Measurements from ENCODE around the gene F2R.

The F2R gene

DNA sequence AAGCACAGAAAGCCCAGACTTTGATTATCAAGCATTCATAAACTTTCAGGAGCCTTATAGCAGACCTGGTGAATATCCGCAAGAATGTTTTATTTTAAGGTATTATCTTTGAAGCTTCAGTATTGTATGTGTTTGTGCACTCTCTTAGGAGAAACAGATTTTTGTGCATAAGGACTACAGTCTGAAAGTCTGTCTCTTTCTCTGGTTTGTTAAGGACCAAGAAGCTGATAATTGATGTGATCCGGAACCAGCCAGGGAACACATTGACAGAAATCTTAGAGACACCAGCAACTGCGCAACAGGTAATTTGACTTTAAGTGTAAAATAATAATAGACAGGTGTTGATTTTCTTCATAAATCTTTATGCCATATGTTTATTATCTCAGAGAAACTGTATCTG lies 22.8 kb upstream of the F2R start:
- DNase-seq = no peak
- Histone ChIP-seq H2BK15ac (ENCODE audit: low read depth, poor library complexity, severe bottlenecking) (no peak overlapping the region), H3K9me3 (ENCODE audit: control insufficient read depth, low read length) (no peaks in the 10 kb centered on the region), H3K23ac (ENCODE audit: low read length in 2 of 2) (no peak overlapping the region), H2BK12ac (ENCODE audit: low read length in 2 of 2) (peak overlapping the region in 1 of 2 experiments; percentile 90), H3K27me3 (ENCODE audit: control insufficient read depth in 1 of 2, insufficient read depth in 1 of 2, low read length in 2 of 2) (no peaks in the 10 kb centered on the region), H3K4me1 (ENCODE audit: control insufficient read depth, insufficient read depth, low read depth, low read length) (peaks cover 7% of the 10 kb centered on the region), H3K36me3 (ENCODE audit: control insufficient read depth in 1 of 2, insufficient read depth in 2 of 2, low read depth in 1 of 2, low read length in 2 of 2) (no peaks in the 10 kb centered on the region), H3K18ac (ENCODE audit: low read depth in 1 of 2, low read length in 2 of 2) (peak overlapping the region in 1 of 2 experiments; percentile 77), H3K27ac (ENCODE audit: low read length, poor library complexity, severe bottlenecking) (no peak overlapping the region), H4K91ac (ENCODE audit: low read length) (no peak overlapping the region), H3K14ac (ENCODE audit: low read length in 2 of 2) (no peak overlapping the region), H3K9ac (ENCODE audit: low read length) (no peak overlapping the region), H3K4ac (ENCODE audit: low read depth in 1 of 2, low read length in 2 of 2) (no peak overlapping the region), H4K8ac (ENCODE audit: low read length) (no peak overlapping the region), H3K4me2 (ENCODE audit: low read length, poor library complexity, severe bottlenecking) (no peak overlapping the region), H2AK5ac (ENCODE audit: low read length, severe bottlenecking) (no peak overlapping the region), H2BK120ac (ENCODE audit: low read depth, low read length) (peak overlapping the region; percentile 3), H3K4me3 (ENCODE audit: insufficient read depth in 1 of 2, low read depth in 1 of 2, low read length in 2 of 2) (no peak overlapping the region), H2AFZ (ENCODE audit: low read depth, low read length) (no peak overlapping the region), H2BK5ac (ENCODE audit: low read depth, low read length, poor library complexity, severe bottlenecking) (no peak overlapping the region), H3K79me1 (replicated peaks; ENCODE audit: low read length, poor library complexity, severe bottlenecking) (no peaks in the 10 kb centered on the region)
- WGBS = 56% methylated on average over 1 of the region's 3 CpGs

DNA sequence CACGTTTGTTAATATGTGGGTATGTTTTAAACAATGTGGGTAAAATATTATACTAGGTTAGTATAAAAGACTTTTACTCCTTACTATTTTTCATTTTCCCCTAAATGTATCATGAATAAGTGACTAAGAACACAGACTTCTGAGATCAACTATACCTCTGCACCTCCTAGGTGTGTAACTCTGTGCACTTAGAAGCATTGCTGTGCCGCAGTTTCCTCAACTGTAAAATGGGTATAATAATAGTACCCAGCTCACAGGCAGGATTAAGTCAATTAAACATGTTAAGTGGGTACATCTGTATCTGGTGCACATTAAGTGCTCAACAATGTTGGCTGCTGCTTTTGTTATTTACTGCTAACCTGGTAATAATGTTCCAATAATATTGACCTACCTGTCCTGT lies 21.6 kb upstream of the F2R start:
- WGBS = no CpG with 5 or more reads among the region's 2 CpGs
- peak overlapping the region; percentile 49 for H2BK120ac ChIP-seq (ENCODE audit: low read depth, low read length)

DNA sequence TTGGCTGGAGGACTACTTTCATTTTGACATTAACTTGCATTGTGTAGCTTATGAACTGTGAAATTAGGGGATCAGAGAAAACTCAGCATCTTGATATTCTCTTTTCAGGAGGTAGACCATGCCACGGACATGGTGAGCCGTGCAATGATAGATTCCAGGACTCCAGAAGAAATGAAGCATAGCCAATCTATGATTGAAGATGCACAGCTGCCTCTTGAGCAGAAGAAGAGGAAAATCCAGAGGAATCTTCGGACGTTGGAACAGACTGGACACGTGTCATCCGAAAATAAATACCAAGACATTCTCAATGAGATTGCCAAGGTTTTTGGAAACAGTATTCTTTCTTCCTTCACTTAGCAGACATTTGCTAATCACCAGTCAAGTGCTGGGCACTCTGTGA lies 20.6 kb upstream of the F2R start:
- Histone ChIP-seq H3K4me3 (ENCODE audit: insufficient read depth in 1 of 2, low read depth in 1 of 2, low read length in 2 of 2) (no peak overlapping the region), H4K8ac (ENCODE audit: low read length) (peak overlapping the region; percentile 2), H3K27me3 (ENCODE audit: control insufficient read depth in 1 of 2, insufficient read depth in 1 of 2, low read length in 2 of 2) (no peaks in the 10 kb centered on the region), H3K23ac (ENCODE audit: low read length in 2 of 2) (no peak overlapping the region), H3K14ac (ENCODE audit: low read length in 2 of 2) (no peak overlapping the region), H3K18ac (ENCODE audit: low read depth in 1 of 2, low read length in 2 of 2) (peak overlapping the region; percentile 1 to 73), H3K4ac (ENCODE audit: low read depth in 1 of 2, low read length in 2 of 2) (peak overlapping the region in 1 of 2 experiments; percentile 88), H3K9ac (ENCODE audit: low read length) (no peak overlapping the region), H4K91ac (ENCODE audit: low read length) (no peak overlapping the region), H3K36me3 (ENCODE audit: control insufficient read depth in 1 of 2, insufficient read depth in 2 of 2, low read depth in 1 of 2, low read length in 2 of 2) (no peaks in the 10 kb centered on the region), H2BK15ac (ENCODE audit: low read depth, poor library complexity, severe bottlenecking) (no peak overlapping the region), H2BK12ac (ENCODE audit: low read length in 2 of 2) (peak overlapping the region in 1 of 2 experiments; percentile 98), H3K4me2 (ENCODE audit: low read length, poor library complexity, severe bottlenecking) (no peak overlapping the region), H3K4me1 (ENCODE audit: control insufficient read depth, insufficient read depth, low read depth, low read length) (peaks cover 7% of the 10 kb centered on the region), H3K79me1 (replicated peaks; ENCODE audit: low read length, poor library complexity, severe bottlenecking) (no peaks in the 10 kb centered on the region), H2AFZ (ENCODE audit: low read depth, low read length) (no peak overlapping the region), H3K27ac (ENCODE audit: low read length, poor library complexity, severe bottlenecking) (no peak overlapping the region), H2BK120ac (ENCODE audit: low read depth, low read length) (no peak overlapping the region), H3K9me3 (ENCODE audit: control insufficient read depth, low read length) (no peaks in the 10 kb centered on the region), H2AK5ac (ENCODE audit: low read length, severe bottlenecking) (peak overlapping the region; percentile 33), H2BK5ac (ENCODE audit: low read depth, low read length, poor library complexity, severe bottlenecking) (no peak overlapping the region)
- 82% methylated on average over 3 of the region's 6 CpGs for WGBS
- no peak for DNase-seq

More for the DNA sequence above, 21.6 kb upstream of the F2R start:
- Histone ChIP-seq H2BK12ac (ENCODE audit: low read length in 2 of 2) (peak overlapping the region in 1 of 2 experiments; percentile 6), H4K91ac (ENCODE audit: low read length) (no peak overlapping the region), H3K4me1 (ENCODE audit: control insufficient read depth, insufficient read depth, low read depth, low read length) (peaks cover 7% of the 10 kb centered on the region), H2BK5ac (ENCODE audit: low read depth, low read length, poor library complexity, severe bottlenecking) (no peak overlapping the region), H3K79me1 (replicated peaks; ENCODE audit: low read length, poor library complexity, severe bottlenecking) (no peaks in the 10 kb centered on the region), H3K14ac (ENCODE audit: low read length in 2 of 2) (no peak overlapping the region), H2AK5ac (ENCODE audit: low read length, severe bottlenecking) (peak overlapping the region; percentile 36), H2AFZ (ENCODE audit: low read depth, low read length) (no peak overlapping the region), H3K27me3 (ENCODE audit: control insufficient read depth in 1 of 2, insufficient read depth in 1 of 2, low read length in 2 of 2) (no peaks in the 10 kb centered on the region), H3K4me2 (ENCODE audit: low read length, poor library complexity, severe bottlenecking) (no peak overlapping the region), H3K4me3 (ENCODE audit: insufficient read depth in 1 of 2, low read depth in 1 of 2, low read length in 2 of 2) (no peak overlapping the region), H3K27ac (ENCODE audit: low read length, poor library complexity, severe bottlenecking) (no peak overlapping the region), H3K9ac (ENCODE audit: low read length) (no peak overlapping the region), H3K9me3 (ENCODE audit: control insufficient read depth, low read length) (no peaks in the 10 kb centered on the region), H4K8ac (ENCODE audit: low read length) (no peak overlapping the region), H2BK15ac (ENCODE audit: low read depth, poor library complexity, severe bottlenecking) (no peak overlapping the region), H3K36me3 (ENCODE audit: control insufficient read depth in 1 of 2, insufficient read depth in 2 of 2, low read depth in 1 of 2, low read length in 2 of 2) (no peaks in the 10 kb centered on the region), H3K4ac (ENCODE audit: low read depth in 1 of 2, low read length in 2 of 2) (no peak overlapping the region), H3K18ac (ENCODE audit: low read depth in 1 of 2, low read length in 2 of 2) (peak overlapping the region in 1 of 2 experiments; percentile 18), H3K23ac (ENCODE audit: low read length in 2 of 2) (no peak overlapping the region)
- no peak for DNase-seq

DNA sequence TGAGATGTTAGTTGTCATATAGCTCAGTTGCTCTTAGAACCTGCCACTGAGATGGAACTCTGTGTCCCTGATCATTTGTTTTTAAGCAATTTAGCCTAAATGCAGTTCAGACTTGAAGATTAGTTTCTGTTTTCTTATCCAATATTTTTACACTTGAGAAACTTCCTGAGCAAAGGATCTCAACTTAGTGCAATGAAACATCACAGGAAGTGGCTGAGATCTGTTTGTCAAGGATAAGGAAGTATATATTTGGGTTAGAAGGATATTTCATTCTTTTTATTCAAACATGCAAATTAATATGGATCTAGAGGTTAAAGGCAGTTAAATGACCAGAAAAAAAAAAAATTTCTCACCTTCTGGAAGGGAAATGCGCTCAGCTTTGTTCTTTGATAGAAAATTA lies 19.7 kb upstream of the F2R start:
- no peaks in the 10 kb centered on the region for H3K36me3 ChIP-seq (ENCODE audit: control insufficient read depth in 1 of 2, insufficient read depth in 2 of 2, low read depth in 1 of 2, low read length in 2 of 2)
- H3K4me3 ChIP-seq (ENCODE audit: insufficient read depth in 1 of 2, low read depth in 1 of 2, low read length in 2 of 2) = no peak overlapping the region
- 97% methylated on average over 1 of the region's 1 CpG for WGBS
- no peak overlapping the region for H2AK5ac ChIP-seq (ENCODE audit: low read length, severe bottlenecking)
- DNase-seq = peak; percentile 43
- no peaks in the 10 kb centered on the region for H3K79me1 ChIP-seq (replicated peaks; ENCODE audit: low read length, poor library complexity, severe bottlenecking)
- no peak overlapping the region for H4K8ac ChIP-seq (ENCODE audit: low read length)
- no peak overlapping the region for H2BK15ac ChIP-seq (ENCODE audit: low read depth, poor library complexity, severe bottlenecking)
- H2BK5ac ChIP-seq (ENCODE audit: low read depth, low read length, poor library complexity, severe bottlenecking) = no peak overlapping the region
- H3K23ac ChIP-seq (ENCODE audit: low read length in 2 of 2) = no peak overlapping the region
- H3K4ac ChIP-seq (ENCODE audit: low read depth in 1 of 2, low read length in 2 of 2) = no peak overlapping the region
- no peaks in the 10 kb centered on the region for H3K9me3 ChIP-seq (ENCODE audit: control insufficient read depth, low read length)
- no peak overlapping the region for H2BK12ac ChIP-seq (ENCODE audit: low read length in 2 of 2)
- no peak overlapping the region for H4K91ac ChIP-seq (ENCODE audit: low read length)
- peaks cover 6% of the 10 kb centered on the region for H3K4me1 ChIP-seq (ENCODE audit: control insufficient read depth, insufficient read depth, low read depth, low read length)
- no peak overlapping the region for H3K27ac ChIP-seq (ENCODE audit: low read length, poor library complexity, severe bottlenecking)
- no peak overlapping the region for H3K14ac ChIP-seq (ENCODE audit: low read length in 2 of 2)
- no peak overlapping the region for H2AFZ ChIP-seq (ENCODE audit: low read depth, low read length)
- no peak overlapping the region for H2BK120ac ChIP-seq (ENCODE audit: low read depth, low read length)
- no peak overlapping the region for H3K9ac ChIP-seq (ENCODE audit: low read length)
- H3K18ac ChIP-seq (ENCODE audit: low read depth in 1 of 2, low read length in 2 of 2) = no peak overlapping the region
- no peak overlapping the region for H3K4me2 ChIP-seq (ENCODE audit: low read length, poor library complexity, severe bottlenecking)
- H3K27me3 ChIP-seq (ENCODE audit: control insufficient read depth in 1 of 2, insufficient read depth in 1 of 2, low read length in 2 of 2) = no peaks in the 10 kb centered on the region

All from mesenchymal stem cell (in vitro differentiated cells and primary cell).